ENCODE data around the gene CDKAL1.

The CDKAL1 gene

GRCh38 chr6:21141616-21142303, 607.5 kb downstream of the CDKAL1 start:
- Histone ChIP-seq H3K27me3 (ENCODE audit: insufficient read depth, low read depth) (no peaks in the 10 kb centered on the region), H3K36me3 (ENCODE audit: insufficient read depth) (no peaks in the 10 kb centered on the region), H3K9ac (no peak overlapping the region), H2AFZ (ENCODE audit: low read depth) (no peak overlapping the region), H3K4me3 (IDR thresholded peaks at IDR 0.05; ENCODE audit: insufficient read depth, low read depth, low read length) (no peak overlapping the region), H3K4me1 (ENCODE audit: low read depth, poor library complexity, severe bottlenecking) (no peaks in the 10 kb centered on the region), H3K79me2 (ENCODE audit: insufficient read depth, low read depth) (no peaks in the 10 kb centered on the region), H3K27ac (no peak overlapping the region), H3K4me2 (no peak overlapping the region), H4K20me1 (ENCODE audit: insufficient read depth) (no peaks in the 10 kb centered on the region)
- no peak for TF ChIP-seq CTCF (conservative IDR thresholded peaks at IDR 0.05; ENCODE audit: low read depth, low read length)

GRCh38 chr6:21142741-21143140, 608.5 kb downstream of the CDKAL1 start:
- no peak overlapping the region for H3K27ac ChIP-seq
- H3K27me3 ChIP-seq (ENCODE audit: insufficient read depth, low read depth) = no peaks in the 10 kb centered on the region
- no peaks in the 10 kb centered on the region for H3K36me3 ChIP-seq (ENCODE audit: insufficient read depth)
- H2AFZ ChIP-seq (ENCODE audit: low read depth) = no peak overlapping the region
- H4K20me1 ChIP-seq (ENCODE audit: insufficient read depth) = no peaks in the 10 kb centered on the region
- no peak overlapping the region for H3K4me3 ChIP-seq (IDR thresholded peaks at IDR 0.05; ENCODE audit: insufficient read depth, low read depth, low read length)
- H3K9ac ChIP-seq = no peak overlapping the region
- no peak overlapping the region for H3K4me2 ChIP-seq
- H3K4me1 ChIP-seq (ENCODE audit: low read depth, poor library complexity, severe bottlenecking) = no peaks in the 10 kb centered on the region
- no peak for TF ChIP-seq CTCF (conservative IDR thresholded peaks at IDR 0.05; ENCODE audit: low read depth, low read length)
- H3K79me2 ChIP-seq (ENCODE audit: insufficient read depth, low read depth) = no peaks in the 10 kb centered on the region

- no peak overlapping the region for H3K9ac ChIP-seq
- no peak overlapping the region for H3K4me2 ChIP-seq
- no peaks in the 10 kb centered on the region for H3K79me2 ChIP-seq (ENCODE audit: insufficient read depth, low read depth)
- no peak overlapping the region for H3K4me3 ChIP-seq (IDR thresholded peaks at IDR 0.05; ENCODE audit: insufficient read depth, low read depth, low read length)
- H3K27me3 ChIP-seq (ENCODE audit: insufficient read depth, low read depth) = no peaks in the 10 kb centered on the region
- H4K20me1 ChIP-seq (ENCODE audit: insufficient read depth) = no peaks in the 10 kb centered on the region
- no peak for TF ChIP-seq CTCF (conservative IDR thresholded peaks at IDR 0.05; ENCODE audit: low read depth, low read length)
- H3K4me1 ChIP-seq (ENCODE audit: low read depth, poor library complexity, severe bottlenecking) = no peaks in the 10 kb centered on the region
- no peak overlapping the region for H2AFZ ChIP-seq (ENCODE audit: low read depth)
- no peaks in the 10 kb centered on the region for H3K36me3 ChIP-seq (ENCODE audit: insufficient read depth)
- H3K27ac ChIP-seq = no peak overlapping the region
These were observed 609.4 kb downstream of the CDKAL1 start for GRCh38 chr6:21143645-21144044.

GRCh38 chr6:21144928-21145327, 610.7 kb downstream of the CDKAL1 start:
- Histone ChIP-seq H3K27ac (no peak overlapping the region), H3K9ac (no peak overlapping the region), H3K36me3 (ENCODE audit: insufficient read depth) (no peaks in the 10 kb centered on the region), H3K4me1 (ENCODE audit: low read depth, poor library complexity, severe bottlenecking) (no peaks in the 10 kb centered on the region), H3K4me3 (IDR thresholded peaks at IDR 0.05; ENCODE audit: insufficient read depth, low read depth, low read length) (no peak overlapping the region), H2AFZ (ENCODE audit: low read depth) (no peak overlapping the region), H3K79me2 (ENCODE audit: insufficient read depth, low read depth) (no peaks in the 10 kb centered on the region), H3K27me3 (ENCODE audit: insufficient read depth, low read depth) (no peaks in the 10 kb centered on the region), H3K4me2 (no peak overlapping the region), H4K20me1 (ENCODE audit: insufficient read depth) (no peaks in the 10 kb centered on the region)
- TF ChIP-seq CTCF (conservative IDR thresholded peaks at IDR 0.05; ENCODE audit: low read depth, low read length) = no peak
